Stimulated activated naive CD8-positive, alpha-beta T cell treated with anti-CD3 and anti-CD28 coated beads, Interleukin-15, Interleukin-2, amounts not matched to agents 100 ng/mL and 50 ng/mL, for 24 hours (primary cell): ENCODE results near the gene ADARB1.
A peak's percentile ranks its signal among the peaks of the same experiment; 100 is the strongest.

Source experiments
- H3K27ac Mint-ChIP-seq: one replicate; pipeline ENCODE4 v1.8.0; 2021; ENCODE audit warnings: mild to moderate bottlenecking, mixed read lengths
- H3K27me3 Mint-ChIP-seq: one replicate; pipeline ENCODE4 v1.8.0; 2021; ENCODE audit warnings: mixed read lengths
- H3K36me3 Mint-ChIP-seq: one replicate; pipeline ENCODE4 v1.8.0; 2021; ENCODE audit warnings: low read depth, mixed read lengths
- H3K4me1 Mint-ChIP-seq: one replicate; pipeline ENCODE4 v1.8.0; 2021; ENCODE audit warnings: low read depth, mixed read lengths
- H3K4me3 Mint-ChIP-seq: one replicate; pipeline ENCODE4 v1.8.0; 2021; ENCODE audit warnings: mild to moderate bottlenecking, mixed read lengths
- H3K9me3 Mint-ChIP-seq: one replicate; pipeline ENCODE4 v1.8.0; 2021; ENCODE audit warnings: mixed read lengths

The ADARB1 gene

DNA sequence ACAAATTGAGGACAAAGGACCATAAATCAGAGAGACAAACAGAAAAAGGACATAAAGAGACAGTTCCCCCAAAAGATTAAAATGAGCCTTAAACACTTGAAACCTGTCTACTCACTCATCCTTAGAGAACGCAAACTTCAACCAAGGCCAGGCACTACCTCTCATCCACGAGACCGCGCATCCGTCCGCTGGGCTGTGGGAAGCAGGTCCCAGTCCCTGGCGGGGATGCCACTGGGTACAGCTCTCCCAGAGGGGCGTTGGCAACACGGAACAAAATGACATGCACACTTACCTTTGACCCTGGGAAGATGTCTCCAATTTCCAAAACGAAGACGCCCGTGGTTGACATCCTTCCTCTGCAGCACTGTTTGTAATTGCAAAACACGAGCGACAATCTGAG, 16.5 kb upstream of the ADARB1 start:
- H3K27ac Mint-ChIP-seq: no peak overlapping the region
- H3K9me3 Mint-ChIP-seq: no peaks in the 10 kb centered on the region
- no peaks in the 10 kb centered on the region for H3K4me1 Mint-ChIP-seq
- no peaks in the 10 kb centered on the region for H3K36me3 Mint-ChIP-seq
- peaks cover 12% of the 10 kb centered on the region for H3K27me3 Mint-ChIP-seq
- H3K4me3 Mint-ChIP-seq: no peak overlapping the region

- Mint-ChIP-seq H3K4me1 (no peaks in the 10 kb centered on the region), H3K36me3 (no peaks in the 10 kb centered on the region), H3K9me3 (no peaks in the 10 kb centered on the region), H3K27ac (no peak overlapping the region), H3K27me3 (peaks cover 12% of the 10 kb centered on the region), H3K4me3 (no peak overlapping the region)
Measured at GRCh38 chr21:45059121-45059520, 15.3 kb upstream of the ADARB1 start.

- Mint-ChIP-seq H3K27ac (no peak overlapping the region), H3K9me3 (no peaks in the 10 kb centered on the region), H3K27me3 (peaks cover 8% of the 10 kb centered on the region), H3K4me3 (no peak overlapping the region), H3K4me1 (no peaks in the 10 kb centered on the region), H3K36me3 (no peaks in the 10 kb centered on the region)
Measured at GRCh38 chr21:45060089-45060488, 14.3 kb upstream of the ADARB1 start.

DNA sequence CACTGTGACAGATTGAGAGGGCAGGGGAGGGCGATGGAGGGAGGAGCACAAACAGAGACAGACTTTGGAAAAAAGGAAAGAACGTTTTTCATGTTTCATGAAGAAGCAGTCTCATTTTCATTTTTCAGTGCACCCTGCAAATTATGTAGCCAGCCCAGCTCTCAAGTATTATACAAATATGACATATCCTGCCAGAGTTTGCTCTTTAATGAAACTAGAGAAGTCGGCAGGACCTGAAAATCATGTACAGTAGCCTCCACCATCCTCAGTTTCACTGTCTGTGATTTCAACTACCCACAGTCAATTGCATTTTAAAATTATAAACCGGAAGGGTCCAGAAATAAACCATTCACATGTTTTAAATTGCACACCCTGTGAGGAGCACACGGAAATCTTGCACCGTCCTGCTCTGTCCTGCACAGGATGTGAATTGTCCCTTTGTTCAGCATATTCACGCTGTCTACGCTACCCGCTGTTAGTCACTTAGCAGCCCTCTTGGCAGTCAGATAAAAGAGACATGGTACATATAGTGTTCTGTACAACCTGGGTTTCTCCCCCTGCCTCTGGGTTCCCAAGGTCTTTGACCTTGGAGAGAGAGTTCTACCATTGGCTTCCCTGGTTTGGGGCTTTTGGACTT, 13.6 kb upstream of the ADARB1 start:
- H3K36me3 Mint-ChIP-seq: no peaks in the 10 kb centered on the region
- no peaks in the 10 kb centered on the region for H3K9me3 Mint-ChIP-seq
- H3K27ac Mint-ChIP-seq: no peak overlapping the region
- no peaks in the 10 kb centered on the region for H3K4me1 Mint-ChIP-seq
- H3K4me3 Mint-ChIP-seq: no peak overlapping the region
- H3K27me3 Mint-ChIP-seq: peaks cover 8% of the 10 kb centered on the region

DNA sequence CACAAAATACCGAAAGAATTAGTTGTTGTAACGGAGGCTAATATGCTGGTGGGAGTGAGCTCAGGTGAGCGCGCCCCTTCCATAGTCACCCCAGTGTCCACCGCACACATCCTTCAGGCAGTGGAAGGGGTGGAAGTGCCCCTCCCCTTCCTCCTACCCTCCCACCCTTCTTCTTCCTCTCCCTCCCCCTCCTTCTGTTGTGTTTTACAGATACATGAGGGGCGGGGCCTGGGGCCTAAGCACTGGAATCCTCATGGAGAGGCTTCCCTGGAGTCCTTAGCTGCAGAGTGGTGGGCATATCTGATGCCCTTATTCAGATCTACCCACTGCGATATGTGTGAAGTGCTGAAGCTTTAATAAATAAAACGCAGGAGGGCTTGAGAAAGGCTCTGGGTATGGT, 10.3 kb upstream of the ADARB1 start:
- no peak overlapping the region for H3K27ac Mint-ChIP-seq

GRCh38 chr21:45064618-45065399, 9.6 kb upstream of the ADARB1 start:
- Mint-ChIP-seq H3K4me1 (no peaks in the 10 kb centered on the region), H3K27ac (no peak overlapping the region), H3K9me3 (no peaks in the 10 kb centered on the region), H3K36me3 (no peaks in the 10 kb centered on the region), H3K27me3 (no peaks in the 10 kb centered on the region), H3K4me3 (no peak overlapping the region)

More for the DNA sequence above, 10.3 kb upstream of the ADARB1 start:
- no peaks in the 10 kb centered on the region for H3K36me3 Mint-ChIP-seq
- no peaks in the 10 kb centered on the region for H3K9me3 Mint-ChIP-seq
- H3K4me3 Mint-ChIP-seq: no peak overlapping the region
- H3K4me1 Mint-ChIP-seq: no peaks in the 10 kb centered on the region
- H3K27me3 Mint-ChIP-seq: no peaks in the 10 kb centered on the region

GRCh38 chr21:45067462-45068285, 6.7 kb upstream of the ADARB1 start:
- no peak overlapping the region for H3K4me3 Mint-ChIP-seq
- no peak overlapping the region for H3K27ac Mint-ChIP-seq

GRCh38 chr21:45069085-45069484, 5.3 kb upstream of the ADARB1 start:
- Mint-ChIP-seq H3K36me3 (no peaks in the 10 kb centered on the region), H3K9me3 (no peaks in the 10 kb centered on the region), H3K27me3 (no peaks in the 10 kb centered on the region), H3K4me3 (no peak overlapping the region), H3K27ac (no peak overlapping the region), H3K4me1 (peaks cover 5% of the 10 kb centered on the region)

More at GRCh38 chr21:45067462-45068285, 6.7 kb upstream of the ADARB1 start:
- no peaks in the 10 kb centered on the region for H3K27me3 Mint-ChIP-seq
- no peaks in the 10 kb centered on the region for H3K9me3 Mint-ChIP-seq
- H3K36me3 Mint-ChIP-seq: no peaks in the 10 kb centered on the region
- no peaks in the 10 kb centered on the region for H3K4me1 Mint-ChIP-seq

DNA sequence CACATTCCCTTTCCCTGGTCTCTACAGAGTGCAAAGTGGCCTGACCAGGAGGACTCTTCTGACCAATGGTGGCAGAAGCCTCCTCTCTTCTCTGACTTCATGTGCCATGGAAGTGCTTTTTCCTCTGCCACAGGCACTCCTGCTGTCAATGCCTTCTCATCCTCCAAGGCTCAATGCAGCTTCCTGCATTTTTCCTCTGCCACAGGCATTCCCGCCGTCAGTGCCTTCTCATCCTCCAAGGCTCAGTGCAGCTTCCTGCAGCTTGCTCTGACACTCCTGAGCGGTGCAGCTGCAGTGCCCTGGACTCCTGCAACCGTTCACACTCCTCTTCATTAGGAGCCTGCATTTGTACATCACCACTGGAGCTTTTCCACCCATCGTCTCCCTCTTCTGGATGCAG, 4.7 kb upstream of the ADARB1 start:
- H3K4me3 Mint-ChIP-seq: no peak overlapping the region
- H3K27me3 Mint-ChIP-seq: no peaks in the 10 kb centered on the region
- H3K27ac Mint-ChIP-seq: no peak overlapping the region
- no peaks in the 10 kb centered on the region for H3K36me3 Mint-ChIP-seq
- peaks cover 5% of the 10 kb centered on the region for H3K4me1 Mint-ChIP-seq
- H3K9me3 Mint-ChIP-seq: no peaks in the 10 kb centered on the region

GRCh38 chr21:45071078-45071873, 3.1 kb upstream of the ADARB1 start:
- Mint-ChIP-seq H3K27me3 (no peaks in the 10 kb centered on the region), H3K36me3 (no peaks in the 10 kb centered on the region), H3K9me3 (no peaks in the 10 kb centered on the region), H3K4me1 (peaks cover 14% of the 10 kb centered on the region), H3K4me3 (no peak overlapping the region), H3K27ac (no peak overlapping the region)

DNA sequence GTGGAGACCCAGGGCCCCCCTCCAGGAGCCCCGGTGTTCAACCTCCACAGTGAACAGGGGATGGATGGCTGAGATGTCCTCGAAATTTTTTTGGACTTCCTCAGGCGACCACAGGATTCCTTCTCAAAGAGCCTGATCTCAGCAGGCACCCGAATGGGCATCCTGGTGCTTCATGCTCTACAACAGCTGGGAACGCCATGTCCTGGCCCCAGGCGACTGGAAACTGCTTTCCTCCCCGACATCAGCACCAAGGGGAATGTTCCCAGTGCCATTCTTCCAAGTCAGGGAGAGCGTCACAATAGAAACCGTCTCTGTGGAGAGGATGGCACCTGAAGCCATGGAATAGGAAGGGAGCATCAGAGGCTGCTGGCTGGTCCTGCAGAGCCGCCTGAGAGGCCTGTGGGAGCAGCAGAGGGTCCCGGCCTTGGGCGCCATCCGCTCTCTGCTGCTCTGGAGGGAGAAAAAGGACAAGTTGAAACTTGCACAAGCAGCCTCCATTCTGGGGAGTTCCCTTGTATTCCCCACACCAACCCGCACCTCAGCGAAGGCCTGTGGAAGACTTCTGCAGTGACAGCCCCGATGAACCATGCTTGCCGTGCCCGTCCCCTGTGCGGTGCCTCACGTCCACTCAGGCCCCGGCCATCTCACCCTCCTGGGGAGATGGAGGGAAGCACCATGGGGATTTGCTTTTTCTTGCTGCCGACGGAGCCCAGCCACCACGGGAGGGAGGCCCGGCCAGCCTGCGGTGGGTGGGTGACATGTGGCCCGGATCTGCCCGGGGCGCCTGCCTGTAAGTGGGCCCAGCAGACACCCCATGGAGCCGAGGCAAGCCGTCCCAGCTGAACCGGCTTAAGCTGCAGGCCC, 2.3 kb upstream of the ADARB1 start:
- Mint-ChIP-seq H3K27me3 (no peaks in the 10 kb centered on the region), H3K9me3 (no peaks in the 10 kb centered on the region), H3K4me1 (peaks cover 22% of the 10 kb centered on the region), H3K4me3 (no peak overlapping the region), H3K36me3 (no peaks in the 10 kb centered on the region), H3K27ac (no peak overlapping the region)

- Mint-ChIP-seq H3K4me3 (no peak overlapping the region), H3K4me1 (peaks cover 29% of the 10 kb centered on the region), H3K9me3 (no peaks in the 10 kb centered on the region), H3K27me3 (no peaks in the 10 kb centered on the region), H3K36me3 (peaks cover 1% of the 10 kb centered on the region), H3K27ac (no peak overlapping the region)
Measured at GRCh38 chr21:45072738-45073300, 1.6 kb upstream of the ADARB1 start.

DNA sequence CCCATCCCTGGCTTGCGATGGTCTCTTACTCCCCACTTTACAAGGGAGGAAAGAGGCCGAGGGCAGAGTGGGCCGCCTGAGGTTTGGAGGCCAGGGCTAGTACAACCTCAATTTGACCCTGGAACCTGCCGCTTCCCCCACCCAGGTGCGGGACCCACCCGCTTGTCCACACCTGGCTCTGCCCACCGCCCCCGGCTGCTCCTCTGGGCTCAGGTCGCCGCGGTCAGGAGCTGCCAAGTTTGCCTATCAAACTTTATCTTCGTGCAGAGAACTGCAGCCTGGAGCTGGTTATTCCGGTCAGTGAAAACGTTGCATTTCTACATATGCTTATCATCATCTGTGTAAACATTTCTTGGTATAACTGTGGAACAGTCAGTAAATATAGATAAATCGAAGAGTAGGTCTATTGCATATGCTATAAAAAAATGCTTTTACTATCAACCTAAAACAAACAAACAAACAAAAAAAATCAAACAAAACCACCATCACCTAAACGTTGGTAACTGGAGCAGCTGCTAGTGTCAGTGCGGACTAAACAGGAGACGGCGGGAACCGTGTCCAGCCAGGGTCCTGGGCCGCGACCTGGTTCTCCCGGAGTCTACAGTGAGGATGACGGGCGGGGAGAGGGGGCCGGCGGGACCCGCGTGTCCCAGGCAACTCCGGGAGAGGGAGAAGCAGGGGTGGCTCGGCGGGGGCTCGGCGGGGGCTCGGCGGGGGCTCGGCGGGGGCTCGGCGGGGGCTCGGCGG, 906 bp upstream of the ADARB1 start:
- Mint-ChIP-seq H3K27me3 (no peaks in the 10 kb centered on the region), H3K36me3 (peaks cover 8% of the 10 kb centered on the region), H3K4me1 (peaks cover 36% of the 10 kb centered on the region), H3K4me3 (peak overlapping the region; percentile 88), H3K27ac (peak overlapping the region; percentile 89), H3K9me3 (no peaks in the 10 kb centered on the region)
